RWPE2 (cell line): ENCODE data around the gene ABHD16B.

ENCODE experiments used
- ATAC-seq: fragments of 200-7000 bp; cut with Tn5 transposase; 3 replicates; pipeline ENCODE4 v1.9.1; 2021; ENCODE audit warnings: low read depth
- DNase-seq: peaks from one replicate; pipeline ENCODE4 v3.0.0-alpha.2; 2020; ENCODE audit warnings: low spot score
- H3K27ac ChIP-seq: fragments of 450-650 bp; 2 replicates; pipeline ENCODE4 v1.5.1; 2017; ENCODE audit warnings: mild to moderate bottlenecking; ENCODE audit not compliant: poor library complexity, severe bottlenecking
- H3K27me3 ChIP-seq: fragments of 250-450 bp; sonication (Bioruptor Pico); 2 replicates; pipeline ENCODE4 v1.5.1; 2021; ENCODE audit warnings: mild to moderate bottlenecking, moderate library complexity; ENCODE audit not compliant: insufficient read depth, poor library complexity, severe bottlenecking
- H3K36me3 ChIP-seq: fragments of 250-450 bp; sonication (Bioruptor Pico); 2 replicates; pipeline ENCODE4 v1.5.1; 2020; ENCODE audit warnings: low read depth, mild to moderate bottlenecking, moderate library complexity
- H3K4me1 ChIP-seq: fragments of 250-450 bp; sonication (Bioruptor Pico); 2 replicates; pipeline ENCODE4 v1.5.1; 2021; ENCODE audit warnings: mild to moderate bottlenecking, moderate library complexity; ENCODE audit not compliant: insufficient read depth, poor library complexity, severe bottlenecking
- H3K4me3 ChIP-seq: fragments of 250-450 bp; sonication (Bioruptor Pico); 2 replicates; pipeline ENCODE4 v1.5.1; 2021; ENCODE audit warnings: mild to moderate bottlenecking, moderate library complexity; ENCODE audit not compliant: severe bottlenecking
- H3K9me3 ChIP-seq: fragments of 250-450 bp; sonication (Bioruptor Pico); 2 replicates; pipeline ENCODE4 v1.5.1; 2021; ENCODE audit warnings: mild to moderate bottlenecking, moderate library complexity; ENCODE audit not compliant: severe bottlenecking
- CTCF ChIP-seq: fragments of 450-650 bp; IDR thresholded peaks from one replicate; pipeline ENCODE4 v1.5.1; 2017; ENCODE audit warnings: mild to moderate bottlenecking, moderate library complexity; ENCODE audit not compliant: poor library complexity, severe bottlenecking

The ABHD16B gene

DNA sequence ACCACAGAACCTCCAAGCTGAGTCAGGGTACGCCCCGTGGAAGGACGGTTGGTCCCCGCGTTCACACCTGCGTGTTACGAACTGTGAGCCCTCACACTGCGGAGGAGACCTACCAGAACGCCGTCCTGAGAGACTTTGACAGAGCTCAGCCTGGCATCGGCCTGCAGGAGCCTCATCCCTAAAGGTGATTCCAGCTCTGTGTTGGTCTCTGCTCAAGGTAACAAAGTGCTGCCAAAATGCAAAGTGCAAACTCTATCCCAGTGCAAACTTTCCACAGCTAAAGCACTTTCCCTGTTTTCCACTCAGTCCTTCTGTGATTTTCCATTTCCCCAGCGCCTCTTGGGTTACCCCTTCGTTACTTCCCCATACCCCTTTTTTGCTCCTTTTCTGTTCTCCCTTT is 21.7 kb upstream of the ABHD16B start:
- ATAC-seq (no peak), DNase-seq (no peak)
- no peak overlapping the region for H3K27ac ChIP-seq
- no peak for TF ChIP-seq CTCF
- no peak overlapping the region for H3K4me3 ChIP-seq
- H3K27me3 ChIP-seq: peaks cover 12% of the 10 kb centered on the region
- no peaks in the 10 kb centered on the region for H3K9me3 ChIP-seq
- H3K36me3 ChIP-seq: no peaks in the 10 kb centered on the region
- peaks cover 1% of the 10 kb centered on the region for H3K4me1 ChIP-seq

DNA sequence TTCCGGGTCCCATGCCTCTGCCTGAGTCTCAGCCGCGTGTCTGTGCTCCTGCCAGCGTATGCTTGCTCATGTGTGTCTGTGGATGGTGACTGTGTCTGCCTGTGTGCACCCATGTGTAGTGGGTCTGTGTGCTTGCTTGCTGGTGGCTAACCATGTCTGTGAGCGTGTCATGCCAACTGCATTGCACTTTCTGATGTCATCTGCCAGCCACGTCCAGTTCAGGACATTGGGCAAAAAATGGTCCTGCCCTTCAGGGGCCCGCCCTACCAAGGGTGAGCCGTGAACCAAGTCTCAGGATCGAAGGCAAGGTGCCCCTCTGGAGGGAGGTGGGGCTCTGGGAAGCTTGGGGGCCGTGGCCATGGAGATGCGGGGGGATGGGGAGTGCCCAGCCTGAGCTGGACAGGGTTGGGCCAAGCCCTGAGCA is 20.9 kb upstream of the ABHD16B start:
- no peak for TF ChIP-seq CTCF
- Histone ChIP-seq H3K27ac (no peak overlapping the region), H3K27me3 (peaks cover 19% of the 10 kb centered on the region), H3K4me1 (no peaks in the 10 kb centered on the region), H3K36me3 (no peaks in the 10 kb centered on the region), H3K9me3 (no peaks in the 10 kb centered on the region), H3K4me3 (no peak overlapping the region)
- peak; percentile 80 for DNase-seq
- no peak for ATAC-seq

- Histone ChIP-seq H3K4me3 (no peak overlapping the region), H3K4me1 (no peaks in the 10 kb centered on the region), H3K9me3 (no peaks in the 10 kb centered on the region), H3K36me3 (no peaks in the 10 kb centered on the region), H3K27ac (no peak overlapping the region), H3K27me3 (peaks cover 20% of the 10 kb centered on the region)
- DNase-seq (no peak), ATAC-seq (no peak)
- no peak for TF ChIP-seq CTCF
These were observed 19.0 kb upstream of the ABHD16B start for GRCh38 chr20:63842258-63842657.

- DNase-seq: peak; percentile 82
- ATAC-seq: no peak
These were observed 18.1 kb upstream of the ABHD16B start for GRCh38 chr20:63843222-63843621.

DNA sequence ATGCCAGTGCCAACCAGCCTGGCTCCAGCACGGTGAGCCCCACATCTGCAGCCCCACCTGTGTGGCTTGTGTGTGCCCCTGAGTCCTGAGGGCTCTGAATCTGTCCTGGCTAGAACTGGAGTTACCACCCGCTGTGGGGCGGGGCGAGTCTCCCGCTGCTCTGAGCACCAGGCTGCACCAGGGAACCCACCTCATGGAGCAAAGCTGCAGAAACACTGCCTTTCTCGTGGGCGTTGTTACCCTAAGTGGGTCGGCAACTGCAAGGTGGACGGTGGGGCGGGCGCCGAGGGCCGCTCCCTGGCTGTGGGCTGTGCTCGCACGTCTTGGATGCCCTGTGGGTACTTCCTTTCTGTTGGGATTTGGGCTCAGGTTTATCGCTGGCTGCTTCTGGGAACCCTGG is 17.5 kb upstream of the ABHD16B start:
- Histone ChIP-seq H3K27ac (no peak overlapping the region), H3K4me1 (no peaks in the 10 kb centered on the region), H3K27me3 (peaks cover 20% of the 10 kb centered on the region), H3K9me3 (no peaks in the 10 kb centered on the region), H3K36me3 (no peaks in the 10 kb centered on the region), H3K4me3 (no peak overlapping the region)
- no peak for TF ChIP-seq CTCF
- ATAC-seq: 0 out of 3 replicates have a peak, but pooled peaks have one; percentile 5
- DNase-seq: peak; percentile 78

More at GRCh38 chr20:63843222-63843621, 18.1 kb upstream of the ABHD16B start:
- H3K27ac ChIP-seq: no peak overlapping the region
- no peaks in the 10 kb centered on the region for H3K9me3 ChIP-seq
- no peaks in the 10 kb centered on the region for H3K4me1 ChIP-seq
- no peak for TF ChIP-seq CTCF
- no peak overlapping the region for H3K4me3 ChIP-seq
- no peaks in the 10 kb centered on the region for H3K36me3 ChIP-seq
- peaks cover 20% of the 10 kb centered on the region for H3K27me3 ChIP-seq
